Purkinje cell (primary cell): ENCODE measurements around the gene TMEM82. TPM values are rescaled to one million over a fixed set of nuclear protein-coding genes. Genes with fewer than 3 reads are reported as not detected.

Source experiments
- polyA plus RNA-seq: library from polyadenylated mRNA; unstranded; fragments of >200 nt; fragmentation: Nextera tagmentation; gene quantifications from 2 replicates; pipeline ENCODE4 v1.2.1, GENCODE V29; 2014

Gene TMEM82
- polyA plus RNA-seq, result not detected in 2 replicates

GRCh38 chr1:15742339-15742801, at the start of gene TMEM82:
TMEM82 (plus strand) TSS chr1:15742499; CDS start chr1:15742560, 61 bp downstream.

DNA sequence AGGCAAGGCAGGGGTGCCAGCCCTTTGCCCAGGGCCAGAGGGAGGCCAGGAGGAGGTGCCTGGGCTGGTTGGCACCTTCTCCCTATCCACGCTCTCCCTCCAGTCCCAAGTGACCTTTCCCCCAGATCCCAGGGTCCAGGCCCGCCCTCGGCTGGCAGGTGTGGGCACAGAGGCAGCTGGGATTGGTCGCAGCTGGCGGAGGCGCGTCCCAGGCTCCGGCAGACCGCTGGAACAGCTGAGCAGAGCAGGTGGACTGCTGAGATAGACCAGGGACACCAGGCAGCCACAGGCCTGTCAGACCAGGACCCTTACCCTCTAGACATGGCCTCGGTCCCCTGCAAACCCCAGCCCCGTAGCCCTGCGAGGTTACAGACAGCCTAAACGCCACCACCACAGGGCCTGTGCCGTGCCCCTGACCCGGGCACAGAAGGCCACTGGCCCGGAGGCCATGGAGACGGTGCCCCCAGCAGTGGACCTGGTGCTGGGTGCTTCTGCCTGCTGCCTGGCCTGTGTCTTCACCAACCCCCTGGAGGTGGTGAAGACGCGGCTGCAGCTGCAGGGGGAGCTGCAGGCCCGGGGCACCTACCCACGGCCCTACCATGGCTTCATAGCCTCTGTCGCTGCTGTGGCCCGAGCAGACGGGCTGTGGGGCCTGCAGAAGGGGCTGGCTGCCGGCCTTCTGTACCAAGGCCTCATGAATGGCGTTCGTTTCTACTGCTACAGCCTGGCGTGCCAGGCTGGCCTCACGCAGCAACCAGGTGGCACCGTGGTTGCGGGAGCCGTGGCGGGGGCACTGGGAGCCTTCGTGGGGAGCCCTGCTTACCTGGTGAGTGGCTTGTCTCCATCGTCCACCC, 6.0 kb upstream of the TMEM82 start, which contains the start of gene SLC25A34:
SLC25A34 (plus strand) TSS at position 221 of the 854 bp plus-strand sequence; CDS start at position 449, 228 bp downstream.

GRCh38 chr1:15758343-15758931, 16.1 kb downstream of the TMEM82 start, which contains the start of gene FBLIM1:
FBLIM1 (plus strand) TSS chr1:15758795; CDS start chr1:15764984, 6,189 bp downstream.

Other genes with a start within 250 kb of the TMEM82 start
- gene CASP9, start 218.3 kb upstream of the TMEM82 start, polyA plus RNA-seq, result 2.1 and 2.5 TPM in 2 replicates
- 22.4 and 60.2 TPM in 2 replicates for gene DNAJC16, start 215.7 kb upstream of the TMEM82 start, polyA plus RNA-seq
- 0.97 TPM in 1 of 2 replicates, not detected in the other for gene AGMAT, start 157.4 kb upstream of the TMEM82 start, polyA plus RNA-seq
- gene DDI2, start 125.0 kb upstream of the TMEM82 start, polyA plus RNA-seq, result 2.0 and 3.1 TPM in 2 replicates
- gene PLEKHM2, start 58.2 kb upstream of the TMEM82 start, polyA plus RNA-seq, result 0.75 and 3.6 TPM in 2 replicates
- gene SLC25A34, start 6.2 kb upstream of the TMEM82 start, polyA plus RNA-seq, result 0.11 and 0.15 TPM in 2 replicates
- 0.07 TPM in 1 of 2 replicates, not detected in the other for gene FBLIM1, start 16.3 kb downstream of the TMEM82 start, polyA plus RNA-seq
- gene UQCRHL, start 65.2 kb downstream of the TMEM82 start, polyA plus RNA-seq, result 11.2 and 13.8 TPM in 2 replicates
- gene SPEN, start 105.2 kb downstream of the TMEM82 start, polyA plus RNA-seq, result 3.9 and 12.8 TPM in 2 replicates
- gene ZBTB17, start 233.6 kb downstream of the TMEM82 start, polyA plus RNA-seq, result 0.32 and 2.6 TPM in 2 replicates